HepG2 (cell line): ENCODE measurements around the gene KDM3B. TPM values are rescaled to one million over a fixed set of nuclear protein-coding genes. Genes with fewer than 3 reads are reported as not detected.

Experiments
- ATAC-seq: fragments of 200-7000 bp; cut with Tn5 transposase; 3 replicates; pipeline ENCODE4 v1.9.1; 2020; ENCODE audit warnings: mild to moderate bottlenecking, moderate library complexity
- BruUV-seq: library from RNA; stranded (reverse); fragments of 400-500 nt; replicated peaks from 2 replicates; lab custom pipeline; 2021; lab: Mats Ljungman, UMichigan
- CTCF ChIA-PET: fragments of 300-600 bp; formaldehyde crosslinking; extraction: SDS; loops from one replicate; lab custom pipeline; 2021; ENCODE audit warnings: low total read pairs, inconsistent platforms, low intra/inter-chr PET ratio; lab: Yijun Ruan, JAX
- POLR2A ChIA-PET: fragments of 350-600 bp; sonication (Branson Sonifier 250); formaldehyde crosslinking; loops from one replicate; lab custom pipeline; 2020; ENCODE audit warnings: antibody characterized with exemption, inconsistent platforms; lab: Yijun Ruan, JAX
- DNase-seq: peaks from one replicate; pipeline ENCODE4 v3.0.0-alpha.2; 2015; ENCODE audit warnings: low spot score
- FAIRE-seq: peaks from 3 replicates; lab custom pipeline; 2011; peaks lifted over from hg19 to GRCh38; lab: Jason Lieb, UNC
- H2AFZ ChIP-seq: one replicate; pipeline ENCODE4 v1.6.1; 2011; ENCODE audit warnings: low read length, inconsistent platforms
- H3K27ac ChIP-seq: fragments of 300-600 bp; 3 replicates; pipeline ENCODE4 v1.8.0; 2011; ENCODE audit warnings: mixed run types, mild to moderate bottlenecking, mixed read lengths, low read length, inconsistent platforms; ENCODE audit not compliant: insufficient read depth; ENCODE audit errors: extremely low read length
- H3K27me3 ChIP-seq, 2 experiments: fragments of 200-600 bp in 1 of 2; 2 replicates in 1 of 2; 3 replicates in 1 of 2; pipeline versions ENCODE4 v1.6.0 to v1.8.0; 2011; ENCODE audit warnings: low read length in 2 of 2, mild to moderate bottlenecking in 2 of 2, moderate library complexity in 2 of 2, inconsistent platforms in 1 of 2; ENCODE audit not compliant: insufficient read depth in 2 of 2, control insufficient read depth in 1 of 2
- H3K36me3 ChIP-seq, 2 experiments: fragments of 200-600 bp in 1 of 2; replicated peaks in 1 of 2; 2 replicates in 1 of 2; 3 replicates in 1 of 2; pipeline versions ENCODE4 v1.5.1 to v1.8.0; 2011; ENCODE audit warnings: low read length in 2 of 2, inconsistent platforms in 1 of 2; ENCODE audit not compliant: insufficient read depth in 2 of 2, control insufficient read depth in 1 of 2
- H3K4me1 ChIP-seq: 2 replicates; pipeline ENCODE4 v1.5.1; 2012; ENCODE audit warnings: low read length, inconsistent platforms; ENCODE audit not compliant: insufficient read depth
- H3K4me2 ChIP-seq: 2 replicates; pipeline ENCODE4 v1.6.0; 2011; ENCODE audit warnings: low read depth, low read length, inconsistent platforms
- H3K4me3 ChIP-seq, 3 experiments: fragments of 200-600 bp in 1 of 3; sonication (generic), shearing (Covaris generic) in 1 of 3; replicated peaks in 1 of 3; 2 replicates each; pipeline ENCODE4 v1.5.1; 2011 to 2016; ENCODE audit warnings: low read length in 3 of 3, inconsistent platforms in 2 of 3, low read depth in 2 of 3, mild to moderate bottlenecking in 2 of 3, control low read depth in 1 of 3, mixed read lengths in 1 of 3; ENCODE audit not compliant: insufficient read depth in 1 of 3
- H3K79me2 ChIP-seq: one replicate; pipeline ENCODE4 v1.6.1; 2011; ENCODE audit warnings: low read length, inconsistent platforms; ENCODE audit not compliant: insufficient read depth
- H3K9ac ChIP-seq: 2 replicates; pipeline ENCODE4 v1.6.0; 2011; ENCODE audit warnings: mild to moderate bottlenecking, low read depth, low read length, inconsistent platforms; ENCODE audit not compliant: insufficient read depth
- H3K9me3 ChIP-seq: 2 replicates; pipeline ENCODE4 v1.5.1; 2012; ENCODE audit warnings: mild to moderate bottlenecking, low read length
- H4K20me1 ChIP-seq: 2 replicates; pipeline ENCODE4 v1.6.0; 2011; ENCODE audit warnings: inconsistent platforms, mild to moderate bottlenecking, low read length, moderate library complexity; ENCODE audit not compliant: insufficient read depth
- ARID2 ChIP-seq: sonication (generic); formaldehyde crosslinking; IDR thresholded peaks from 2 replicates; pipeline ENCODE4 v1.8.1; 2022; ENCODE audit warnings: mild to moderate bottlenecking, missing genetic modification reagents, borderline replicate concordance
- DMAP1 ChIP-seq: IDR thresholded peaks from 2 replicates; pipeline ENCODE4 v1.6.1; 2016
- SNAI1 ChIP-seq: sonication (generic); formaldehyde crosslinking; IDR thresholded peaks from 2 replicates; pipeline ENCODE4 v1.5.0; 2020; ENCODE audit warnings: mild to moderate bottlenecking, missing genetic modification reagents, borderline replicate concordance
- ZNF724P ChIP-seq: sonication (generic); formaldehyde crosslinking; IDR thresholded peaks from 2 replicates; pipeline ENCODE4 v1.8.0; 2022; ENCODE audit warnings: missing genetic modification reagents, borderline replicate concordance
- WGBS: methylation state at CpG from one replicate; pipeline ENCODE4 v1.1.6; 2017; ENCODE audit warnings: low lambda C conversion rate; 5-methylcytosine and 5-hydroxymethylcytosine counted together
- in situ Hi-C: cut with HindIII; loops from 2 replicates; pipeline ENCODE4 v1.10.0; 2017; ENCODE audit warnings: low pct_unique_long_range_greater_than_20kb; ENCODE audit not compliant: extremely low pct_ligation_motif_present
- intact Hi-C: fragments of 100-400 bp; cut with micrococcal nuclease; formaldehyde crosslinking; loops from one replicate; pipeline ENCODE4 v1.10.0; 2022; ENCODE audit not compliant: unreplicated experiment
- polyA plus RNA-seq, 8 experiments: library from polyadenylated mRNA; depleted of rRNA in 3 of 8; stranded (reverse) in 7 of 8; unstranded in 1 of 8; fragments of >200 nt; fragmentation: Illumina TruSeq in 4 of 8; extraction: Trizol in 4 of 8; gene quantifications; 2 replicates each; pipeline versions ENCODE4 v1.2.1 to v1.2.3, GENCODE V29; 2011 to 2016; ENCODE audit warnings: low read depth in 4 of 8, missing spikeins in 1 of 8, mixed read lengths in 1 of 8; ENCODE audit not compliant: insufficient read depth in 1 of 8
- total RNA-seq, 5 experiments: library from RNA; depleted of rRNA; stranded (reverse); fragments of >200 nt; fragmentation: Illumina TruSeq; extraction: Trizol; gene quantifications; 2 replicates each; pipeline ENCODE4 v1.2.3, GENCODE V29; 2016; ENCODE audit warnings: low read depth in 1 of 5
- TF ChIP-seq, protein P1 (sequence below): sonication (generic); formaldehyde crosslinking; IDR thresholded peaks from 2 replicates; pipeline ENCODE4 v1.4.0; 2020; ENCODE audit warnings: mild to moderate bottlenecking, low read depth, missing genetic modification reagents
- TF ChIP-seq, protein P2 (sequence below): sonication (generic); formaldehyde crosslinking; IDR thresholded peaks from 2 replicates; pipeline ENCODE4 v1.5.1; 2020; ENCODE audit warnings: missing genetic modification reagents, mild to moderate bottlenecking, borderline replicate concordance
- TF ChIP-seq, protein P3 (sequence below): sonication (generic); formaldehyde crosslinking; IDR thresholded peaks from 2 replicates; pipeline ENCODE4 v1.8.0; 2022; ENCODE audit warnings: mild to moderate bottlenecking, missing genetic modification reagents, moderate library complexity
- TF ChIP-seq, protein P4 (sequence below): sonication (generic); formaldehyde crosslinking; IDR thresholded peaks from 2 replicates; pipeline ENCODE4 v1.4.0; 2020; ENCODE audit warnings: missing genetic modification reagents; ENCODE audit errors: not compliant biosample characterization
- TF ChIP-seq, protein P5 (sequence below): sonication (generic); formaldehyde crosslinking; IDR thresholded peaks from 2 replicates; pipeline ENCODE4 v1.4.0; 2020; ENCODE audit warnings: mild to moderate bottlenecking, missing genetic modification reagents

The KDM3B gene
- total and polyA plus RNA-seq, 2 of the 13 experiments (the other 11 are each of a cell fraction or from before 2014, with no cell fraction given), result 19.7 to 34.3 TPM

DNA sequence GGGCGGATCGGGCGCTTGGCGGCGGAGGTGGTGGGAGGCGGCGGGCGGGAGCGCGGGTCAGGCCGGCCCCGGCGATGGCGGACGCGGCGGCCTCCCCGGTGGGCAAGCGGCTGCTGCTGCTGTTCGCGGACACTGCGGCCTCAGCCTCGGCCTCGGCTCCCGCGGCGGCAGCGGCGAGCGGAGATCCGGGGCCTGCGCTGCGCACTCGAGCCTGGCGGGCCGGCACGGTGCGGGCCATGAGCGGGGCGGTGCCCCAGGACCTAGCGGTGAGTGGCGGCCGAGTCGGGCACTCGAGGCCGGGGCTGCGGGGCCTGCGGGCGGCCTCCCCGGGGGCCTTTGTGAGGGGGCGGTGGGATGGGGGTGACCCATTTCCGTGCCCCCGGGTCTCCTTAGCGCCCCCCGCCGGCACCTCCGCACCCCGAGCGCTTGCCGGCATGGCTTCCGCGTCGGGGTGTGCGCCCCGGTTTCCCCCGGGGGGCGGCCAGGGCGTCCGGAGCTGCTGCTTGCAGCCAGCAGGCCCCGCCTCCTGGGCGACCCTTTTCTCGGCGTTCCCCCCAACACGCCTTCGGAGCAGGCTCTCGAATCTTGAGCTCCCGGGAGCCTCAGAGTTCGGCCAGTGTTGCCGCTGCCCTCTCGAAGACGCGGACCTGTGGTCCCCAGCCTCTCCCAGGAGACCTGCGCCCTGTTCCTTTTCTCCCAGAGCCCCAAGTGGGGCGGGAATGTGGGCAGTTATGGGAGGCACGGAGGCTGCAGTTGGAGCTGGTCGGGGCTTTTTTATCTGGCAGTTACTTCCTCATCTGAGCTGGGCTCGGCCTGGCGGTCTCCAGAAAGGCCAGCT lies 456 bp downstream of the KDM3B start (continued):
- TF ChIP-seq, protein P1, sequence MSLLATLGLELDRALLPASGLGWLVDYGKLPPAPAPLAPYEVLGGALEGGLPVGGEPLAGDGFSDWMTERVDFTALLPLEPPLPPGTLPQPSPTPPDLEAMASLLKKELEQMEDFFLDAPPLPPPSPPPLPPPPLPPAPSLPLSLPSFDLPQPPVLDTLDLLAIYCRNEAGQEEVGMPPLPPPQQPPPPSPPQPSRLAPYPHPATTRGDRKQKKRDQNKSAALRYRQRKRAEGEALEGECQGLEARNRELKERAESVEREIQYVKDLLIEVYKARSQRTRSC (CRISPR knock-in tag), result no peak

DNA sequence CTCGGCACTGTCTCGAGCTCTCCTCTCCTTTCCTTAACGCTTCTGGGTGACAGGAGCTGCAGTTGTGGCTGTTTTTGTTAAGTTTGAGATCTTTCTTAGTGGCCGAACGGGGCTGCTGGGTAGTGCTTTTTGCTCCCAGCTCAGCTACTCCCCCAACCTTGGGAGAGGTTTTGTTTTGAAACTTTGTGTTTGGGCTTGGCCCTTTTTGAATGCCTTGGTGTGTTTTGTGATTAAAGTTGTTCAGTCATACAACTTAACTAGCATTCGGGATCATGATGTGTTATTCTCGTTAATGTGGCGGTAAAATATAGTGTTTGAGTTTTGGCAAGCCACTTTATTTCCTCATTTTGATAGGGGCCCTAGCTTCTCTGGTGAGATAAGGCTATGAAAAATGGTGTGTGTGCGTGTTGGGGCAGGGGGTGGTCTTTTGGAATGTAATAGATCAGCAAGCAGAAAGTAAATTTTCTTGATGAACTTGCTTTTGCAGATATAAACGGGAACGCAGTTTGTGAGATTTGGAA lies 1.1 kb downstream of the KDM3B start:
- H3K4me3 ChIP-seq, result peak overlapping the region; percentile 93 to 98 (median 97)
- no TSS peak for BruUV-seq
- H3K9ac ChIP-seq, result peak overlapping the region; percentile 96
- ATAC-seq, result no peak
- H3K9me3 ChIP-seq, result no peaks in the 10 kb centered on the region
- FAIRE-seq, result no peak
- H3K27me3 ChIP-seq, result no peaks in the 10 kb centered on the region; a peak in 1 of 5 replicates
- H3K4me1 ChIP-seq, result peaks cover 20% of the 10 kb centered on the region
- H3K79me2 ChIP-seq, result peaks cover 50% of the 10 kb centered on the region
- no peak overlapping the region for H2AFZ ChIP-seq
- POLR2A ChIA-PET, result interaction anchor here (0.7 to 6.2 kb wide), 7 partner anchors 13 to 189 kb away, joined by 3 to 111 read pairs (median 4); partner anchors contain the start of genes BRD8, CDC23, CDC25C and EGR1
- in situ Hi-C loops, result no loop called here
- H4K20me1 ChIP-seq, result peaks cover 23% of the 10 kb centered on the region
- DNase-seq, result no peak
- CTCF ChIA-PET, result interaction anchor here (3.2 kb wide), 1 partner anchor 16 kb away, joined by 14 read pairs; the partner anchor contains the start of gene FAM53C
- intact Hi-C loops, result loop anchor here (1.0 to 5.0 kb wide), 3 partner anchors 15 to 176 kb away; partner anchors contain the start of genes BRD8, FAM53C and KIF20A
- WGBS, result under 1% methylated on average over 8 of the region's 11 CpGs
- peak overlapping the region; percentile 82 for H3K4me2 ChIP-seq
- peak overlapping the region; percentile 86 for H3K27ac ChIP-seq
- no peaks in the 10 kb centered on the region for H3K36me3 ChIP-seq
- TF ChIP-seq ZNF724P (CRISPR knock-in tag) (0 out of 2 replicates have a peak, but pooled peaks have one; percentile 75), SNAI1 (CRISPR knock-in tag) (0 out of 2 replicates have a peak, but pooled peaks have one; percentile 57), ARID2 (CRISPR knock-in tag) (no peak), DMAP1 (CRISPR knock-in tag) (0 out of 2 replicates have a peak, but pooled peaks have one; percentile 11)
- TF ChIP-seq, protein P2, sequence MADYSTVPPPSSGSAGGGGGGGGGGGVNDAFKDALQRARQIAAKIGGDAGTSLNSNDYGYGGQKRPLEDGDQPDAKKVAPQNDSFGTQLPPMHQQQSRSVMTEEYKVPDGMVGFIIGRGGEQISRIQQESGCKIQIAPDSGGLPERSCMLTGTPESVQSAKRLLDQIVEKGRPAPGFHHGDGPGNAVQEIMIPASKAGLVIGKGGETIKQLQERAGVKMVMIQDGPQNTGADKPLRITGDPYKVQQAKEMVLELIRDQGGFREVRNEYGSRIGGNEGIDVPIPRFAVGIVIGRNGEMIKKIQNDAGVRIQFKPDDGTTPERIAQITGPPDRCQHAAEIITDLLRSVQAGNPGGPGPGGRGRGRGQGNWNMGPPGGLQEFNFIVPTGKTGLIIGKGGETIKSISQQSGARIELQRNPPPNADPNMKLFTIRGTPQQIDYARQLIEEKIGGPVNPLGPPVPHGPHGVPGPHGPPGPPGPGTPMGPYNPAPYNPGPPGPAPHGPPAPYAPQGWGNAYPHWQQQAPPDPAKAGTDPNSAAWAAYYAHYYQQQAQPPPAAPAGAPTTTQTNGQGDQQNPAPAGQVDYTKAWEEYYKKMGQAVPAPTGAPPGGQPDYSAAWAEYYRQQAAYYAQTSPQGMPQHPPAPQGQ (CRISPR knock-in tag), result no peak
- TF ChIP-seq, protein P3, sequence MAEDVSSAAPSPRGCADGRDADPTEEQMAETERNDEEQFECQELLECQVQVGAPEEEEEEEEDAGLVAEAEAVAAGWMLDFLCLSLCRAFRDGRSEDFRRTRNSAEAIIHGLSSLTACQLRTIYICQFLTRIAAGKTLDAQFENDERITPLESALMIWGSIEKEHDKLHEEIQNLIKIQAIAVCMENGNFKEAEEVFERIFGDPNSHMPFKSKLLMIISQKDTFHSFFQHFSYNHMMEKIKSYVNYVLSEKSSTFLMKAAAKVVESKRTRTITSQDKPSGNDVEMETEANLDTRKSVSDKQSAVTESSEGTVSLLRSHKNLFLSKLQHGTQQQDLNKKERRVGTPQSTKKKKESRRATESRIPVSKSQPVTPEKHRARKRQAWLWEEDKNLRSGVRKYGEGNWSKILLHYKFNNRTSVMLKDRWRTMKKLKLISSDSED (CRISPR knock-in tag), result no peak
- TF ChIP-seq, protein P4, sequence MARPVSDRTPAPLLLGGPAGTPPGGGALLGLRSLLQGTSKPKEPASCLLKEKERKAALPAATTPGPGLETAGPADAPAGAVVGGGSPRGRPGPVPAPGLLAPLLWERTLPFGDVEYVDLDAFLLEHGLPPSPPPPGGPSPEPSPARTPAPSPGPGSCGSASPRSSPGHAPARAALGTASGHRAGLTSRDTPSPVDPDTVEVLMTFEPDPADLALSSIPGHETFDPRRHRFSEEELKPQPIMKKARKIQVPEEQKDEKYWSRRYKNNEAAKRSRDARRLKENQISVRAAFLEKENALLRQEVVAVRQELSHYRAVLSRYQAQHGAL (CRISPR knock-in tag), result peak; percentile 55
- TF ChIP-seq, protein P5, sequence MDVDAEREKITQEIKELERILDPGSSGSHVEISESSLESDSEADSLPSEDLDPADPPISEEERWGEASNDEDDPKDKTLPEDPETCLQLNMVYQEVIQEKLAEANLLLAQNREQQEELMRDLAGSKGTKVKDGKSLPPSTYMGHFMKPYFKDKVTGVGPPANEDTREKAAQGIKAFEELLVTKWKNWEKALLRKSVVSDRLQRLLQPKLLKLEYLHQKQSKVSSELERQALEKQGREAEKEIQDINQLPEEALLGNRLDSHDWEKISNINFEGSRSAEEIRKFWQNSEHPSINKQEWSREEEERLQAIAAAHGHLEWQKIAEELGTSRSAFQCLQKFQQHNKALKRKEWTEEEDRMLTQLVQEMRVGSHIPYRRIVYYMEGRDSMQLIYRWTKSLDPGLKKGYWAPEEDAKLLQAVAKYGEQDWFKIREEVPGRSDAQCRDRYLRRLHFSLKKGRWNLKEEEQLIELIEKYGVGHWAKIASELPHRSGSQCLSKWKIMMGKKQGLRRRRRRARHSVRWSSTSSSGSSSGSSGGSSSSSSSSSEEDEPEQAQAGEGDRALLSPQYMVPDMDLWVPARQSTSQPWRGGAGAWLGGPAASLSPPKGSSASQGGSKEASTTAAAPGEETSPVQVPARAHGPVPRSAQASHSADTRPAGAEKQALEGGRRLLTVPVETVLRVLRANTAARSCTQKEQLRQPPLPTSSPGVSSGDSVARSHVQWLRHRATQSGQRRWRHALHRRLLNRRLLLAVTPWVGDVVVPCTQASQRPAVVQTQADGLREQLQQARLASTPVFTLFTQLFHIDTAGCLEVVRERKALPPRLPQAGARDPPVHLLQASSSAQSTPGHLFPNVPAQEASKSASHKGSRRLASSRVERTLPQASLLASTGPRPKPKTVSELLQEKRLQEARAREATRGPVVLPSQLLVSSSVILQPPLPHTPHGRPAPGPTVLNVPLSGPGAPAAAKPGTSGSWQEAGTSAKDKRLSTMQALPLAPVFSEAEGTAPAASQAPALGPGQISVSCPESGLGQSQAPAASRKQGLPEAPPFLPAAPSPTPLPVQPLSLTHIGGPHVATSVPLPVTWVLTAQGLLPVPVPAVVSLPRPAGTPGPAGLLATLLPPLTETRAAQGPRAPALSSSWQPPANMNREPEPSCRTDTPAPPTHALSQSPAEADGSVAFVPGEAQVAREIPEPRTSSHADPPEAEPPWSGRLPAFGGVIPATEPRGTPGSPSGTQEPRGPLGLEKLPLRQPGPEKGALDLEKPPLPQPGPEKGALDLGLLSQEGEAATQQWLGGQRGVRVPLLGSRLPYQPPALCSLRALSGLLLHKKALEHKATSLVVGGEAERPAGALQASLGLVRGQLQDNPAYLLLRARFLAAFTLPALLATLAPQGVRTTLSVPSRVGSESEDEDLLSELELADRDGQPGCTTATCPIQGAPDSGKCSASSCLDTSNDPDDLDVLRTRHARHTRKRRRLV (CRISPR knock-in tag), result 0 out of 2 replicates have a peak, but pooled peaks have one; percentile 30
